Lung (tissue), 12 donors: Measurements from ENCODE around the gene AP1M2. TPM values are rescaled to one million over a fixed set of nuclear protein-coding genes. Genes with fewer than 3 reads are reported as not detected.

Experiments used
- ATAC-seq: fragments of 200-7000 bp; cut with Tn5 transposase; one replicate; pipeline ENCODE4 v1.9.1; 2020; ENCODE audit warnings: moderate number of reproducible peaks; ENCODE audit not compliant: insufficient read depth, low FRiP score
- DNase-seq, 3 donors: peaks; one replicate each; pipeline ENCODE4 v3.0.0-alpha.2; 2013 to 2017
- H3K27ac ChIP-seq, 2 donors: one replicate each; pipeline ENCODE4 v1.5.1; 2013; ENCODE audit warnings: mild to moderate bottlenecking in 2 of 2, moderate library complexity in 2 of 2, control low read depth in 1 of 2, inconsistent platforms in 1 of 2, low read depth in 1 of 2, low read length in 1 of 2
- H3K27me3 ChIP-seq, 3 donors: one replicate each; pipeline ENCODE4 v1.5.1; 2013; ENCODE audit warnings: low read length in 2 of 3; ENCODE audit not compliant: control insufficient read depth in 3 of 3, insufficient read depth in 3 of 3
- H3K36me3 ChIP-seq, 4 donors: one replicate each; pipeline ENCODE4 v1.5.1; 2013; ENCODE audit warnings: low read length in 4 of 4, mild to moderate bottlenecking in 1 of 4, moderate library complexity in 1 of 4; ENCODE audit not compliant: control insufficient read depth in 4 of 4, insufficient read depth in 4 of 4
- H3K4me1 ChIP-seq, 5 donors: one replicate each; pipeline ENCODE4 v1.5.1; 2013; ENCODE audit warnings: low read length in 5 of 5, mild to moderate bottlenecking in 2 of 5, moderate library complexity in 1 of 5; ENCODE audit not compliant: control insufficient read depth in 5 of 5, insufficient read depth in 5 of 5
- H3K4me3 ChIP-seq: one replicate; pipeline ENCODE4 v1.5.1; 2013; ENCODE audit warnings: mild to moderate bottlenecking, control low read depth, moderate library complexity
- H3K9ac ChIP-seq, 2 donors: one replicate each; pipeline ENCODE4 v1.5.1; 2013; ENCODE audit warnings: low read length in 2 of 2, control low read depth in 1 of 2; ENCODE audit not compliant: insufficient read depth in 1 of 2
- H3K9me3 ChIP-seq, 4 donors: one replicate each; pipeline ENCODE4 v1.5.1; 2013; ENCODE audit warnings: low read length in 3 of 4, mild to moderate bottlenecking in 1 of 4, moderate library complexity in 1 of 4; ENCODE audit not compliant: control insufficient read depth in 4 of 4, insufficient read depth in 3 of 4
- WGBS, 2 donors: extraction: QIAGEN DNeasy Blood & Tissue Kit; methylation state at CpG; one replicate each; pipeline ENCODE4 v1.1.7; 2013; 5-methylcytosine and 5-hydroxymethylcytosine counted together
- polyA plus RNA-seq, 2 donors: library from polyadenylated mRNA; stranded (reverse); fragments of 200-250 nt; gene quantifications; one replicate each; pipeline ENCODE4 v1.2.1, GENCODE V29; 2013
- total RNA-seq, 2 donors: library from RNA; depleted of rRNA in 1 of 2; stranded (reverse); fragments of >200 nt in 1 of 2; gene quantifications; one replicate each; pipeline ENCODE4 v1.2.1, GENCODE V29; 2014 to 2021
- TF ChIP-seq, protein P1 (sequence below): IDR thresholded peaks from 2 replicates; pipeline ENCODE4 v1.5.1; 2012; ENCODE audit warnings: mild to moderate bottlenecking; ENCODE audit errors: control extremely low read depth, extremely low read depth
- donor health status: control.
- donor health status: control.
- donor health status: Bipolar disorder and iron deficiency.
- donor health status: healthy.
- donor health status: DM: yes; HTN: yes; CAD: no.

The AP1M2 gene
- total and polyA plus RNA-seq, 4 donors = 31.6 to 70.9 (median 48.9) TPM

DNA sequence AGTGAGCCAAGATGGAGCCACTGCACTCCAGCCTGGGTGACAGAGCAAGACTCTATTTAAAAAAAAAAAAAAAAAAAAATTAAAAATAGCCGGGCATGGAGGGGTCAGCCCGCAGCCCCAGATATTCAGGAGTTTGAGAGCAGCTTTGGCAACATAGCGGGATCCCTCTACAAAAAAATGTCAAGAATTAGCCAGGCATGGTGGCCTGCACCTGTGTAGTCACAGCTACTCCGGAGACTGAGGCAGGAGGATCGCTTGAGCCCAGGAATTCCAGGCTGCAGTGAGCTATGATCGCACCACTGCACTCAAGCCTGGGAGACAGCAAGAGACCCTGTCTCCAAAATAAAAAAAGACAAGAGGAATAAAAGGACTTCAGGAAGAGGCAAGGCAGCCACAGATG is 716 bp downstream of the AP1M2 start:
- ATAC-seq (no peak), DNase-seq (no peak)
- Histone ChIP-seq H3K27me3 (peaks cover 0 to 15% (median 10%) of the 10 kb centered on the region in 3 donors), H3K27ac (no peak overlapping the region), H3K4me1 (peaks cover 0 to 2% (median 0%) of the 10 kb centered on the region in 5 donors), H3K9ac (no peak overlapping the region), H3K9me3 (no peaks in the 10 kb centered on the region), H3K4me3 (no peak overlapping the region), H3K36me3 (no peaks in the 10 kb centered on the region)
- WGBS, 2 donors = 63 to 85% methylated on average over 6 of the region's 6 CpGs
- TF ChIP-seq, protein P1, sequence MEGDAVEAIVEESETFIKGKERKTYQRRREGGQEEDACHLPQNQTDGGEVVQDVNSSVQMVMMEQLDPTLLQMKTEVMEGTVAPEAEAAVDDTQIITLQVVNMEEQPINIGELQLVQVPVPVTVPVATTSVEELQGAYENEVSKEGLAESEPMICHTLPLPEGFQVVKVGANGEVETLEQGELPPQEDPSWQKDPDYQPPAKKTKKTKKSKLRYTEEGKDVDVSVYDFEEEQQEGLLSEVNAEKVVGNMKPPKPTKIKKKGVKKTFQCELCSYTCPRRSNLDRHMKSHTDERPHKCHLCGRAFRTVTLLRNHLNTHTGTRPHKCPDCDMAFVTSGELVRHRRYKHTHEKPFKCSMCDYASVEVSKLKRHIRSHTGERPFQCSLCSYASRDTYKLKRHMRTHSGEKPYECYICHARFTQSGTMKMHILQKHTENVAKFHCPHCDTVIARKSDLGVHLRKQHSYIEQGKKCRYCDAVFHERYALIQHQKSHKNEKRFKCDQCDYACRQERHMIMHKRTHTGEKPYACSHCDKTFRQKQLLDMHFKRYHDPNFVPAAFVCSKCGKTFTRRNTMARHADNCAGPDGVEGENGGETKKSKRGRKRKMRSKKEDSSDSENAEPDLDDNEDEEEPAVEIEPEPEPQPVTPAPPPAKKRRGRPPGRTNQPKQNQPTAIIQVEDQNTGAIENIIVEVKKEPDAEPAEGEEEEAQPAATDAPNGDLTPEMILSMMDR = no peak

DNA sequence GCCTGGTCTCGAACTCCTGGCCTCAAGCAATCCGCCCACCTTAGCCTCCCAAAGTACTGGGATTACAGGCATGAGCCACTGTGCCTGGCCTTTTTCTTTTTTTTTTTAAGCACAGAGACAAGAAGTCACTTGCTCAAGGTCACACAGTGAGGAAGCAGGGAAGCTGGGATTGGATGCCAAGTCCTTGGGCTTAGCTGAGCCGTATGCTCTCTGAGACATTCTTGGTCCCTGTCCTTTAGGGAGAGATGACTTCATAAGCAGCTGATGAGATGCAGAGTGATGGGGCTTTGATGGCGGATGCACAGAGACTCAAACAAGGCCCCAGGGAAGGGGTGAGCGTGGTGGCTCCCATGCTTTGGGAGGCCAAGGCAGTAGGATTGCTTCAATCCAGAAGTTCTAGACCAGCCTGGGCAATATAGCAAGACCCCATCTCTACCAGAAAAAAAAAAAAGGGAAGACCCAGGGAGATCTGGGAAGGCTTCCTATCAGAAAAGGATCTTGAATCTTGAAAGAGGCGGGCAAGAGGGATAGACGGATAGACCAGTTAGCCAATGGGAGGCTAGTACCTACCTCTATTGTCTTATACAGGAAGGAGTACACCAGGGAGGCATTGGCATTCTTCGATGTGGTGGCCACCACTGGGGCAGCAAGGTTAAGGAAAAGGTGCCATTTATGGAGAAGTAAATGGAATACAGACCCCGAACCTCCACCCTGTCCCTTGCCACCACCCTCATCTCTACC is 3.9 kb downstream of the AP1M2 start:
- no peak for ATAC-seq
- Histone ChIP-seq H3K27ac (no peak overlapping the region), H3K9ac (no peak overlapping the region), H3K27me3 (peaks cover 0 to 15% (median 10%) of the 10 kb centered on the region in 3 donors), H3K4me1 (peaks cover 0 to 2% (median 0%) of the 10 kb centered on the region in 5 donors), H3K4me3 (no peak overlapping the region), H3K9me3 (no peaks in the 10 kb centered on the region), H3K36me3 (no peaks in the 10 kb centered on the region)
- WGBS, 2 donors = 82 to 93% methylated on average over 9 of the region's 9 CpGs
- no peak for DNase-seq
- TF ChIP-seq, protein P1 = no peak

DNA sequence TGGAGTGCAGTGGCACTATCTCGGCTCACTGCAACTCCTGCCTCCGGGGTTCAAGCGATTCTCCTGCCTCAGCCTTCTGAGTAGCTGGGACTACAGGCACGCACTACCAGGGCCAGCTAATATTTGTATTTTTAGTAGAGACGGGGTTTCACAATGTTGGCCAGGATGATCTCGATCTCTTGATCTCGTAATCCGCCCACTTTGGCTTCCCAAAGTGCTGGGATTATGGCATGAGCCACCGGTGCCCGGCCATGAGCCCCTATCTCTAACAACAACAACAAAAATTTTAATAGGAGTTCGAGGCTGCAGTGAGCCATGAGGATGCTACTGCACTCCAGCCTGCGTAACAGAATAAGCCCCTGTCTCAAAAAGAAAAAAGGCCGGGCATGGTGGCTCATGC is 5.0 kb downstream of the AP1M2 start:
- H3K4me3 ChIP-seq = no peak overlapping the region
- no peak overlapping the region for H3K27ac ChIP-seq
- ATAC-seq = no peak
- H3K4me1 ChIP-seq = peaks cover 0 to 2% (median 0%) of the 10 kb centered on the region in 5 donors
- peaks cover 0 to 7% (median 0%) of the 10 kb centered on the region in 3 donors for H3K27me3 ChIP-seq
- no peak overlapping the region for H3K9ac ChIP-seq
- H3K9me3 ChIP-seq = no peaks in the 10 kb centered on the region
- peaks cover 0 to 2% (median 0%) of the 10 kb centered on the region in 4 donors for H3K36me3 ChIP-seq
- TF ChIP-seq, protein P1 = no peak
- 88 to 92% methylated on average over 13 of the region's 13 CpGs for WGBS, 2 donors
- DNase-seq = no peak
